GM21825 (cell line): Measurements from ENCODE around the gene DAGLA.

ENCODE experiments used
- ATAC-seq: cut with Tn5 transposase; IDR thresholded peaks from one replicate; pipeline ENCODE4 v1.9.1; 2021; ENCODE audit warnings: mild to moderate bottlenecking, moderate library complexity; ENCODE audit not compliant: unreplicated experiment

DAGLA gene

GRCh38 chr11:61762798-61763197 is 82.6 kb downstream of the DAGLA start:
- no peak for ATAC-seq

- no peak for ATAC-seq
These were observed 83.9 kb downstream of the DAGLA start for GRCh38 chr11:61763930-61764605.

GRCh38 chr11:61764606-61765260 is 84.5 kb downstream of the DAGLA start:
- ATAC-seq: no peak

GRCh38 chr11:61765550-61766253 is 85.5 kb downstream of the DAGLA start:
- no peak for ATAC-seq

- ATAC-seq: no peak
These were observed 86.2 kb downstream of the DAGLA start for GRCh38 chr11:61766353-61766841.

GRCh38 chr11:61768376-61769076 is 88.3 kb downstream of the DAGLA start:
- ATAC-seq: no peak

- ATAC-seq: no peak
These were observed 89.2 kb downstream of the DAGLA start for GRCh38 chr11:61769169-61769920.

- ATAC-seq: no peak
These were observed 89.9 kb downstream of the DAGLA start for GRCh38 chr11:61769946-61770683.

GRCh38 chr11:61771195-61771894 is 91.2 kb downstream of the DAGLA start:
- no peak for ATAC-seq

GRCh38 chr11:61771985-61772455 is 91.8 kb downstream of the DAGLA start:
- ATAC-seq: no peak

- ATAC-seq: no peak
These were observed 93.2 kb downstream of the DAGLA start for GRCh38 chr11:61773356-61773755.

- no peak for ATAC-seq
These were observed 93.6 kb downstream of the DAGLA start for GRCh38 chr11:61773809-61774208.

GRCh38 chr11:61774411-61774810 is 94.2 kb downstream of the DAGLA start:
- no peak for ATAC-seq

GRCh38 chr11:61775106-61775505 is 94.9 kb downstream of the DAGLA start:
- ATAC-seq: no peak

- no peak for ATAC-seq
These were observed 95.7 kb downstream of the DAGLA start for GRCh38 chr11:61775606-61776554.

GRCh38 chr11:61776561-61777075 is 96.4 kb downstream of the DAGLA start:
- no peak for ATAC-seq

GRCh38 chr11:61777234-61778090 is 97.3 kb downstream of the DAGLA start:
- ATAC-seq: no peak
